Prostate gland (tissue), 1 donor: ENCODE measurements around the gene SLC43A3.

Experiments
- POLR2A ChIP-seq: fragments of 450-650 bp; IDR thresholded peaks from one replicate; pipeline ENCODE4 v1.6.1; 2016; ENCODE audit warnings: antibody characterized with exemption, mild to moderate bottlenecking
- POLR2AphosphoS5 ChIP-seq: sonication (generic); formaldehyde crosslinking; IDR thresholded peaks from one replicate; pipeline ENCODE4 v1.6.1; 2017; ENCODE audit warnings: antibody characterized with exemption

DNA sequence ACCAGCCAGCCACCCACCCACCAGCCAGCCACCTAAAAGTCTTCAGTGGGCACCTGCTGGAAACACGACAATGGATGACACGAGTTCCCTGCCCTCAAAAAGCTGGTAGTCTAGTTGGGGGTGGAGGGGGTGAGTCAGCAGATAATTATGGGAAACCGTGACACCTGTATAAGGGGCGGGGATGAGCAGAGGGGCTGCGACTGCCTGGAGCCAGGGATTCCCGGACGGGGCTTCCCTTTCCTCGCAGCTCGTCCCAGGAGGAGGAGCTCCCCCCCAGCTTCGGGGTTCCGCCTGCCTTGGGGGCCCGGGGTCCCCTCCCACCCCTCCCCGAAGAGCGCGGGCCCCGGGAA, 31.1 kb upstream of the SLC43A3 start:
- TF ChIP-seq POLR2AphosphoS5 = no peak
- TF ChIP-seq POLR2A = no peak
